Measurements from ENCODE around the gene FILIP1L.

The FILIP1L gene

DNA sequence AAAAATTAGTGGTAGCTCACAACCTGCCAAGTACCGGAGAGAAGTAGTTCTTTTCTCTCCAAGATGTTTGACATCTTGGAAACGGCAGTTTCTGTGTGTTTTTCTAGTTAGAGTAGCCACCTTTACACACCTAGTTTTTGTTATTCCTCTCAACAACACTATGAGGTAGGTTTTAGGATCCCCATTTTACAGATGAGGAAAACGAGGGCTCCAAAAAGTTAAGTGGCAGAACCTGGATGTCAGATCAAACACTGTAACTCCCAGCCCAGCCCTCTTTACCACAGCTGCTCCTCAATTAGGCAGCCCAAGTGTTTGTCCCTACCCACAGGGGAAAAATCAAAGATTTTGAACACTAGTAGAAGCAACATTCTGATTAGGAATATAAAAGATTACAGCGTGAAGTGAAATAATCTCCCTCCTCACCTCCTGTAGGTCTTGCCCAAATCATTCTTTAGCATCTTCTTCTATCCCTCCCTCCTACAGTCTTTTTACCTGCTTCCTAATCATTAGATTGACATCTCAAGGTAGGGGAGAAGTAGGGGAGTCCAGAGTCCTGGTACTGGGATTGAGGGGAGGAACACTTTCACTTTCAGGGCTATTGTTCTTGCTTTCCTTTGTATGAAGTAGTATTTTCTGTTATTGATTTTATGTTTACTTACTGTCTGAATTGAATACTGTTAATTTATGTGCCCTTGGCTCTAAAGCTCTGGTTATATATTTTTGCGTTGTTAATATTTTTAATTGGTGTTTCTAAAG is 154.0 kb downstream of the FILIP1L start:
- DNase-seq (ENCODE audit: low spot score) (no peak), ATAC-seq (ENCODE audit: low read depth) (no peak)
- TF ChIP-seq, protein P1, sequence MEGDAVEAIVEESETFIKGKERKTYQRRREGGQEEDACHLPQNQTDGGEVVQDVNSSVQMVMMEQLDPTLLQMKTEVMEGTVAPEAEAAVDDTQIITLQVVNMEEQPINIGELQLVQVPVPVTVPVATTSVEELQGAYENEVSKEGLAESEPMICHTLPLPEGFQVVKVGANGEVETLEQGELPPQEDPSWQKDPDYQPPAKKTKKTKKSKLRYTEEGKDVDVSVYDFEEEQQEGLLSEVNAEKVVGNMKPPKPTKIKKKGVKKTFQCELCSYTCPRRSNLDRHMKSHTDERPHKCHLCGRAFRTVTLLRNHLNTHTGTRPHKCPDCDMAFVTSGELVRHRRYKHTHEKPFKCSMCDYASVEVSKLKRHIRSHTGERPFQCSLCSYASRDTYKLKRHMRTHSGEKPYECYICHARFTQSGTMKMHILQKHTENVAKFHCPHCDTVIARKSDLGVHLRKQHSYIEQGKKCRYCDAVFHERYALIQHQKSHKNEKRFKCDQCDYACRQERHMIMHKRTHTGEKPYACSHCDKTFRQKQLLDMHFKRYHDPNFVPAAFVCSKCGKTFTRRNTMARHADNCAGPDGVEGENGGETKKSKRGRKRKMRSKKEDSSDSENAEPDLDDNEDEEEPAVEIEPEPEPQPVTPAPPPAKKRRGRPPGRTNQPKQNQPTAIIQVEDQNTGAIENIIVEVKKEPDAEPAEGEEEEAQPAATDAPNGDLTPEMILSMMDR (IDR thresholded peaks at IDR 0.05; ENCODE audit: poor library complexity, severe bottlenecking) = no peak
- no peaks in the 10 kb centered on the region for H3K27me3 ChIP-seq (ENCODE audit: insufficient read depth, poor library complexity, severe bottlenecking)
- H3K9me3 ChIP-seq (ENCODE audit: severe bottlenecking) = no peaks in the 10 kb centered on the region
- H3K27ac ChIP-seq (ENCODE audit: poor library complexity, severe bottlenecking) = no peak overlapping the region
- no peak overlapping the region for H3K4me3 ChIP-seq (ENCODE audit: severe bottlenecking)
- no peaks in the 10 kb centered on the region for H3K36me3 ChIP-seq (ENCODE audit: low read depth)
- peaks cover 7% of the 10 kb centered on the region for H3K4me1 ChIP-seq (ENCODE audit: insufficient read depth, poor library complexity, severe bottlenecking)

DNA sequence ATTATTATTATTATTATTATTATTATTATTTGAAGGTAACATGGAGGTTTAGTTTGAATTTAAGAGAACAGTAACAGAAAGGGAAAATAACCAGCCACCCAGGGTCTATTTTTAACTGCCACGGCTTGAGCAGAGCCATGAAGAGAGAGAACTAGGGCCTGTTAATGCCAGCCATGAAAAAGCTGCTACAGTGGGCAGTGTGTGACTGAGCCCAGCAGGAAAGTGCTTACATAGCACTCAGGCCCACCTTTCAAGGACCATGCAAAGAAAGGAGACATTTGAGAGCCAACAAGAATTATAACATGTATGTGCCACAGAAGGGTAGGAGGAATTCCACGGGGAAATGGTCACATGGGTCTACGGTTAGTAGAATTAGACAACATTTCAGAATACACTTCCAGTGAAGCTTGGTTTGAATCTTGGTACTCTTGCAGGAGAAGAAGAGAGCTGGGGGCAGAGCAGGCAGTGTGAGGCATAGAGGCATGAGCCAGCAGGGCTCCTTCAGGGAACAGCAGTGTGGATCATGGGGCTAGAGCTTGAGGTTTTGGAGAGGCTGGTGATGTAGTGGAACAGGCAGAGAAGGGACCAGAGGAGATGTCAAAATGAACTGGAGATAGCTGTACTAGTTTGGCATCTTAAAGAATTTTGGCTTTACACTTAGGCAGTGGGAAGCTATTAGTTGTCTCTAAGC is 155.9 kb downstream of the FILIP1L start:
- H3K9me3 ChIP-seq (ENCODE audit: severe bottlenecking) = no peaks in the 10 kb centered on the region
- TF ChIP-seq, protein P1 (IDR thresholded peaks at IDR 0.05; ENCODE audit: poor library complexity, severe bottlenecking) = no peak

DNA sequence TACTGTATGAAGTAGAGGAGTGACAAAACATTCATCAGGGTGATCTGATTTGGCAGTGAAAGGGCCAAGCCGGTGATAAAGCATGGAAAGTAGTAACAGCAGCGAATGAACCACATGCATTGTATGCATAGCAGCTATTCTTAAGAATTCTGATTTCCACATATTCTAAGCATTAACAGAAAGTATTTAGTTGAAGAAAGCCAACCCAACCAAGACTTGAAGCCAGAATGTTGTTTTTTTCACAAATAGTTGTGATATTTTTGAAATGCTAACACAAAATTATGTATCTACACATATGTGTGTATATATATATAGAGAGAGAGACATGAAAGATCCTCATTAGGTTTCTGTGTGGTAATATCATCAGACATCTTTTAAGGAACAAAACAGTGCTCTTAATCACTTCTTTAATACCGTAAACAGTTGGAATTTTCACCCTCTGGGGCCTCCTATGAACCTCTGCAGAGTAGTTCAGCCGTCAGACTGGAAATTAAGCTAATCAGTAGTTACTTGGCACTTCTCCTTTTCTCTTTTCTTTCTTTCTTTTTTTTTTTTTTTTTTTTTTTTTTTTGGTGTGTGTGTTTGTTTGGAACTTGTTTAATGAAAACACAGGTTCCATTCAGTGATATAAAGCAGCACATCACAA is 157.0 kb downstream of the FILIP1L start:
- H3K36me3 ChIP-seq (ENCODE audit: low read depth) = no peaks in the 10 kb centered on the region
- H3K4me3 ChIP-seq (ENCODE audit: severe bottlenecking) = no peak overlapping the region
- no peak overlapping the region for H3K27ac ChIP-seq (ENCODE audit: poor library complexity, severe bottlenecking)
- DNase-seq (ENCODE audit: low spot score) (no peak), ATAC-seq (ENCODE audit: low read depth) (no peak)
- H3K9me3 ChIP-seq (ENCODE audit: severe bottlenecking) = no peaks in the 10 kb centered on the region
- no peaks in the 10 kb centered on the region for H3K4me1 ChIP-seq (ENCODE audit: insufficient read depth, poor library complexity, severe bottlenecking)
- H3K27me3 ChIP-seq (ENCODE audit: insufficient read depth, poor library complexity, severe bottlenecking) = no peaks in the 10 kb centered on the region
- TF ChIP-seq, protein P1 (IDR thresholded peaks at IDR 0.05; ENCODE audit: poor library complexity, severe bottlenecking) = no peak

More for the DNA sequence above, 155.9 kb downstream of the FILIP1L start:
- Histone ChIP-seq H3K4me1 (ENCODE audit: insufficient read depth, poor library complexity, severe bottlenecking) (no peaks in the 10 kb centered on the region), H3K27ac (ENCODE audit: poor library complexity, severe bottlenecking) (no peak overlapping the region), H3K36me3 (ENCODE audit: low read depth) (no peaks in the 10 kb centered on the region), H3K4me3 (ENCODE audit: severe bottlenecking) (no peak overlapping the region), H3K27me3 (ENCODE audit: insufficient read depth, poor library complexity, severe bottlenecking) (no peaks in the 10 kb centered on the region)
- ATAC-seq (ENCODE audit: low read depth) (no peak), DNase-seq (ENCODE audit: low spot score) (no peak)

DNA sequence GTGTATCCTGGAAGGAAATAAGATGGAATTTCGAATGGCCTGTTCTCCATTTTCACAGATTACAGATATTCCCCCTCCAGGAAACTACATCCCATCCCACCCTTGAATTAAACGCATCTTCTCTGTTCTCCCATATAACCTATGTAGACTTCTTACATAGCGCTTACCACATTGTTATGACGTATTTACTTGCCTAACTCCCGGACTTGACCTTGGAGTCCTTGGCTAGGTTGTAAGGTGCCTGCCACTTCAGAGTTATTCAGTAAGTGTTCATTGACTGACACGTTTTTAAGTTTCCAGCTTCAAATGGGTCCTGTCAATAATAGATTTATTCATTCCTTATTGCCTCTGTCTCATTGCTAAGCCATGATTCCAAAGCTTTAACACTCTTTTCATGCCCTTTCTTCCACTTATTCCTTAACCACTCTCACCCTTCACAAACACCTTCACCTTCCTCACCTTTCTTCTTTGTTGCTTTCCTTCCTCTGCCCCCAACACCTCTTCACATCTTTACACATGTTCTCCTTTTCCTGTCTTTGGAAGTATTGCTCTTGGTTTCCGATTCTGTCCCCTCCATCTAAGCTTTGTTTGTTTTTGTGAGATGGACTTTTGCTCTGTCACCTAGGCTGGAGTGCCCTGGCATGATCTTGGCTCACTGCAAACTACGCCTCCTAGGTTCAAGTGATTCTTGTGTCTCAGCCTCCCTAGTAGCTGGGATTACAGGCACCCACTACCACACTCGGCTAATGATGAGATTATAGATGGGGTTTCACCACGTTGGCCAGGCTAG is 158.3 kb downstream of the FILIP1L start:
- Histone ChIP-seq H3K4me3 (ENCODE audit: severe bottlenecking) (no peak overlapping the region), H3K9me3 (ENCODE audit: severe bottlenecking) (no peaks in the 10 kb centered on the region), H3K27ac (ENCODE audit: poor library complexity, severe bottlenecking) (no peak overlapping the region), H3K36me3 (ENCODE audit: low read depth) (no peaks in the 10 kb centered on the region), H3K27me3 (ENCODE audit: insufficient read depth, poor library complexity, severe bottlenecking) (no peaks in the 10 kb centered on the region), H3K4me1 (ENCODE audit: insufficient read depth, poor library complexity, severe bottlenecking) (no peaks in the 10 kb centered on the region)
- no peak for ATAC-seq (ENCODE audit: low read depth)
- TF ChIP-seq, protein P1 (IDR thresholded peaks at IDR 0.05; ENCODE audit: poor library complexity, severe bottlenecking) = no peak
- DNase-seq (ENCODE audit: low spot score) = no peak
